Mononuclear cell (primary cell): ENCODE measurements around the gene SDK1. TPM values are rescaled to one million over a fixed set of nuclear protein-coding genes. Genes with fewer than 3 reads are reported as not detected.

ENCODE experiments used
- H3K27me3 ChIP-seq: 2 replicates; pipeline ENCODE4 v1.6.0; 2011; ENCODE audit warnings: low read length, control low read depth; ENCODE audit not compliant: insufficient read depth
- H3K4me1 ChIP-seq: 2 replicates; pipeline ENCODE4 v1.5.1; 2011; ENCODE audit warnings: mild to moderate bottlenecking, low read length, control low read depth; ENCODE audit not compliant: insufficient read depth
- H3K4me3 ChIP-seq: 2 replicates; pipeline ENCODE4 v1.5.1; 2011; ENCODE audit warnings: mild to moderate bottlenecking, low read length, moderate library complexity
- H3K9me3 ChIP-seq: 2 replicates; pipeline ENCODE4 v1.5.1; 2011; ENCODE audit warnings: low read depth, mild to moderate bottlenecking, control low read depth, low read length
- total RNA-seq: library from RNA; depleted of rRNA; stranded (reverse); fragments of >200 nt; gene quantifications from one replicate; pipeline ENCODE4 v1.2.3, GENCODE V29; 2012

SDK1 gene
- total RNA-seq, 1 donor, result 0.31 TPM

DNA sequence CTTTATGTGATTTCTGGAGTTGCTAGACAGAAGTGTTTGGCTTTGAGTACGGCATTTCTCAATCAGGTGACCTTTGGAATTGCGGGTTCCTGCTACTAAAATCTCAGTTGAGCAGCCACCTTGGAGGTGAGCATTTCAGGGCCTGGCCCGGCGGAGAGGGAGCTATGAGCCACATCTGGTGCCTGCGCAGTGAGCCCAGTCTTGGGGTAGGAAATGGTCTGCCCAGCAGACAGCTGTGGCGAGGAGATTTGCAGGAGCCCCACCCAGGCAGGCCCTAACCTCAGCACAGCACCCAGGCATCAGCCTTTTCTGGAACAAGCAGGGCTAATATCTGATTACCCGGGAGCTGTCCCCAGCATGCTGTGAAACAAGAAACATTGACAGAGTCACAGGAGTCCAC, 833.2 kb downstream of the SDK1 start:
- Histone ChIP-seq H3K27me3 (no peaks in the 10 kb centered on the region), H3K9me3 (no peaks in the 10 kb centered on the region), H3K4me3 (no peak overlapping the region), H3K4me1 (no peaks in the 10 kb centered on the region)

- Histone ChIP-seq H3K4me1 (no peaks in the 10 kb centered on the region), H3K27me3 (no peaks in the 10 kb centered on the region), H3K4me3 (no peak overlapping the region), H3K9me3 (no peaks in the 10 kb centered on the region)
Observed at GRCh38 chr7:4134631-4135030, 833.6 kb downstream of the SDK1 start.

GRCh38 chr7:4135301-4135700, 834.2 kb downstream of the SDK1 start:
- Histone ChIP-seq H3K27me3 (no peaks in the 10 kb centered on the region), H3K4me1 (no peaks in the 10 kb centered on the region), H3K9me3 (no peaks in the 10 kb centered on the region), H3K4me3 (no peak overlapping the region)

- no peaks in the 10 kb centered on the region for H3K9me3 ChIP-seq
- no peak overlapping the region for H3K4me3 ChIP-seq
- H3K27me3 ChIP-seq, result no peaks in the 10 kb centered on the region
- H3K4me1 ChIP-seq, result no peaks in the 10 kb centered on the region
Observed at GRCh38 chr7:4136036-4136435, 835.0 kb downstream of the SDK1 start.

DNA sequence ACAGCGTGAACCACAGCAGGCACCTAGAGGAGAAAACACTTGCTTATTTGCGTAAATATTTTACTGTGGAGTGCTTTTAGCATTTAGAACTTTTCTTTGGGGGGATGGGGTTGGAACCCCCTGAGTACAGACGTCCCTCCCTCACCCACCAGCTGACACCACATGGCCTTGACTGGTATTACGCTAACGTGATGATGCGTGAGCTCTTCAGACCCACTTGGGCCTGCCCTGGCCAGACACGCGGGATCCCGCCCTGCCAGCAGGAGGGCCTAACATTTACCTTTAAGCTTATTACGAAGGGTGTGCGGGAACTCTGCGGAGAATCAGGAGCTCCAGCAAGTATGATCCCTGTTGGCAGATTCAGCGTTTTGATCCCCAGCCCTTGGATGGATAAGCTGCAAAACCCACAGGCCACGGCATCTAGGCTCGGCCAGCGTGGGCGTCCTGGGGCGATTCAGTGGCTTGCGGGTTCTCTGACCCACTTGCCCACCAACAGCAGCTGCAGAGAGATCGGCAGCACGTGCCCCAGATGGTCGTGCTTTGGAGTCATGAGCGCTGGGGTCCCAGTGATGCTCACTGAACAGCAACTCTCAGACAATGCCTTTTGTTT, 835.6 kb downstream of the SDK1 start:
- no peaks in the 10 kb centered on the region for H3K27me3 ChIP-seq
- no peak overlapping the region for H3K4me3 ChIP-seq
- no peaks in the 10 kb centered on the region for H3K9me3 ChIP-seq
- H3K4me1 ChIP-seq, result no peaks in the 10 kb centered on the region

- H3K4me3 ChIP-seq, result no peak overlapping the region
- H3K27me3 ChIP-seq, result no peaks in the 10 kb centered on the region
- H3K4me1 ChIP-seq, result no peaks in the 10 kb centered on the region
- H3K9me3 ChIP-seq, result no peaks in the 10 kb centered on the region
Observed at GRCh38 chr7:4137552-4137951, 836.5 kb downstream of the SDK1 start.

- Histone ChIP-seq H3K4me3 (no peak overlapping the region), H3K9me3 (no peaks in the 10 kb centered on the region), H3K4me1 (no peaks in the 10 kb centered on the region), H3K27me3 (no peaks in the 10 kb centered on the region)
Observed at GRCh38 chr7:4138866-4139265, 837.8 kb downstream of the SDK1 start.

DNA sequence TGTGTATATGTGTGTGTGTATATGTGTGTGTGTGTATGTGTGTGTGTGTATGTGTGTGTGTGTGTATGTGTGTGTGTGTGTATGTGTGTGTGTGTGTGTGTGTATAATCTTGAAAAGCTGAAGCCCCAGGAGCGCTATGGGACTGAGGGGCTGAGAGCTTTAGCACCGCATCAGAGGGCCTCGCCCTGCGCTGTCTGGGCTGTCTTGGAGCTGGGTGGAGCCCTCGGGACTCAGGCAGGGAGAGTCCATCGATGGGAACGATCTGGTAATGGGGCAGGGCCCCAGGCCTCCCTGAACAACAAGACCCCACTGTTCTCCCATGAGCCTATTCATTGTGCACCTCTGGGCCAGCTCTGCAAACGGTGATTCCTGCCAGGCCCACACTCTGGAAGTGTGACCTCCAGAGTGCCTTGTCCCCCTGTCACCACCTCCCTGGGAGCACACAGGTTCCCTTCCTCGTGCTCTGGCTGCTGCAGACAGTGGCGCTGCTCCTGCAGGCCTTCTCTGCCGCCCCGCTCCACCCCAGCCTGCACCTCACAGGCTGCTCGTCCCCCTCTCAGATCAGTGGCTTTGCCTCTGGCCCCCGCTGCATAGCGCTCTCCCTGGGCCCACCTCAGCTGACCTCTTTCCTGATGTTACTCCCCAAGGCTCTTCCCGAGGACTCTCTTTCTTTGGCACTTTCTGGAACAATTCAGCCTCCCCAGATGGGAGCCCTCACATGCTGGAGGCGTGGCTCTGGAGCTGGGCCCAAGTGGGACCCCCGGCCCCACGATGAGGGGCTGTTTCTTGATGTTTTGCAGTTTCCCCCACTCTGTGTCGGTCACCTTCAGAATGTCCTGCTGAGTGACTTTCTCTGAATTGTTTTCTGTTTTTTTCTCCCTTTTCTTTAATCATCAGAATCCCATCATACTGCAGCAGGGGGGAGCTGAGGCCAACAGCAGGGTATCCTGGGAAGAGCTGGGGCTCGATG, 838.9 kb downstream of the SDK1 start:
- no peaks in the 10 kb centered on the region for H3K27me3 ChIP-seq
- H3K4me3 ChIP-seq, result no peak overlapping the region

GRCh38 chr7:4140933-4141332, 839.9 kb downstream of the SDK1 start:
- Histone ChIP-seq H3K4me3 (no peak overlapping the region), H3K27me3 (no peaks in the 10 kb centered on the region), H3K9me3 (no peaks in the 10 kb centered on the region), H3K4me1 (no peaks in the 10 kb centered on the region)

More for the DNA sequence above, 838.9 kb downstream of the SDK1 start:
- no peaks in the 10 kb centered on the region for H3K4me1 ChIP-seq
- H3K9me3 ChIP-seq, result no peaks in the 10 kb centered on the region

DNA sequence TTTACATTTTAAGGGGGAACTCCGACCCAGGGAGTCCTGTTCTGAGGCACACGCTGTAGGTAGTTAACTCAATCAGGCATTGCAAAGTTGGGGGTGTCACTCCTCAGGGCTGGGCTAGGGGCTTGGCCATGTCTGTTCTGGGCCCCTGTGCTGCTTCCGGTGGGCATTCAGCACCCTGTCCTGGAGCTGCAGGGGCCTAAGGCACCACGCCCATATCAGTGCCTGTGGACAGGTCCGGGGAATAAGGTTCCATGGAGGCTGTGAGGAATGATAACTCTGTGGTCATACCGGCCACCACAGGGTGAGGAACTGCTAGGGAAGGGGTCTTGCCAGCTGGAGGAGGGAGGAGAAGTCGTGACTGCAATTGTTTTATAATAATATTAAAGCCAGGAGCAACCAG, 842.0 kb downstream of the SDK1 start:
- Histone ChIP-seq H3K4me1 (no peaks in the 10 kb centered on the region), H3K9me3 (no peaks in the 10 kb centered on the region), H3K27me3 (no peaks in the 10 kb centered on the region), H3K4me3 (no peak overlapping the region)

- no peaks in the 10 kb centered on the region for H3K4me1 ChIP-seq
- H3K9me3 ChIP-seq, result no peaks in the 10 kb centered on the region
- no peak overlapping the region for H3K4me3 ChIP-seq
- no peaks in the 10 kb centered on the region for H3K27me3 ChIP-seq
Observed at GRCh38 chr7:4143511-4144171, 842.6 kb downstream of the SDK1 start.

DNA sequence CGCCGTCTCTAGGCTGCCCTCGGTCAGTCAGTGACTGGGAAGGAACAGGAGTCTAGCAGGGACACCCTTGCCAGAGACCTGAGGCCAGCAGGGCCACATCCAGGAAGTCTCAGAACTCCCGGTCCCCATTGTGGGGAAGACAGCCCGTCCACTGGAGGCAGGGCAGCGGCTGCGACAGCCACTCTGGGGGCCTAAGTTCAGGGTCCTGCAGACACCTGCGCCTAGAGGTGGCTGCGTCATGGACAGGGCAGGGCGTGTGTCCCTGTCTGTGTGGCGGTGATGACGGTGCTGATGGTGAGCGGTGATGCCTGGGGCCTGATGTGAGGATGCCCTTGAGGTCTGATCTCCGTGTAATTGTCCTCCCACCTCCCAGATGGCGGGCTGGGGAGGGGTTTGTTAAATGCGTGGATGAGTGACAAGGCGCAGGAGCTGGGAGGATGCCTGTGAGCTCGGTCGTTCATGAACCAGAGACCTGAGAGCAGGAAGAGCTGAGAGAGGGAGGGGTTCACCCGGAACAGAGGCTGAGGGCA, 843.2 kb downstream of the SDK1 start:
- Histone ChIP-seq H3K9me3 (no peaks in the 10 kb centered on the region), H3K4me3 (no peak overlapping the region), H3K4me1 (no peaks in the 10 kb centered on the region), H3K27me3 (no peaks in the 10 kb centered on the region)

- Histone ChIP-seq H3K4me1 (no peaks in the 10 kb centered on the region), H3K9me3 (no peaks in the 10 kb centered on the region), H3K27me3 (no peaks in the 10 kb centered on the region), H3K4me3 (no peak overlapping the region)
Observed at GRCh38 chr7:4144811-4145510, 843.9 kb downstream of the SDK1 start.

GRCh38 chr7:4145576-4145975, 844.5 kb downstream of the SDK1 start:
- H3K4me1 ChIP-seq, result no peaks in the 10 kb centered on the region

More at GRCh38 chr7:4145576-4145975, 844.5 kb downstream of the SDK1 start:
- Histone ChIP-seq H3K27me3 (no peaks in the 10 kb centered on the region), H3K9me3 (no peaks in the 10 kb centered on the region), H3K4me3 (no peak overlapping the region)
